ENCODE measurements around the gene CENPB. TPM values are rescaled to one million over a fixed set of nuclear protein-coding genes. Genes with fewer than 3 reads are reported as not detected.

Gene CENPB
- total RNA-seq, 2 donors from 2014 or later, result 49.1 to 77.1 TPM

DNA sequence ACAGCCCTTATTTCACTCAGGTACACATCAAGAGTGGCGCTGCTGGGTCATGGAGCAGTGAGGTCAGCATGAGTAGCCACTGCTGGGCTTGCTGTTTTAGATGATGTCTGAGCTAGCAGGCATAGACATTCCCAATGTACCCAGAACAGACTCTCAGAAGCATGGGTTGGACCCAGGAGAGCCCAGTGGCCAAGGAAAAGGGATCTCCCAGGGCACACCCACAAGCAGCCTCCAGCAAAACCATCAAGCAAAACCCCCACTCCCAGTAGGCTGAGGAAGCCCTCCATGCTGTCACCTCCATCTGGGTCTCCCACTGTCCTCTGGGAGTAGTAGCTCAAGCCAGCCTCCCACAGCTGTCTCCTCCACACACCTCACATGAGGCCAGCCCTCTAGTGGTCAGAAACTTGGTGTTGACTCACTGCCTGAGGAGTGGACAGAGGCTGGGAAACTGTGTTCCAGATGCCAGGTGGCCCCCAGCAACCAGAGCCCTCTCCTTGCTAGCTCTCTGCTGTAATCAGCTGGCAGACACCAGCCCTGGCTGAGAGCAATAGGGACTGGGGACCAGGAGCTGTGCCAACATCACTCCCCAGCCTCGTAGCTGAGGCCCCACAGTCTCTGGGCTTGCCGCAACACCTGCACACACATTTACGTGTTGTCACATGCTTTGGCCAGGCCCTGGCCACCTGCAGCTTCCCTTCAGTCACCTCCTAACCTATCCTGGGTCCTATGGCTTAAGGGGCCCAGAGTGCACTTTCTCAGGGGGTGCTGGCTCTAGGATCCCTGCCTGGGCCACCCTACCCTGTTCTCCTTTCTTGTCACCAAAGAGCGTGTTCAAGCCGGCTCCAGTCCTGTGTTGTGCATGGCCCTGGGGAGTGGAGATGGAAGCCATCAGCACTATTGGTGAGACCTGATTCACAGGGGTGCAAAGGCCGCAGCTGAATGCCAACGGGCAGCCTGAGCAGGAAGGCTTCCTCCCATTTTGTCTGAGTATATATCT, 31.9 kb upstream of the CENPB start:
- DNase-seq (ENCODE audit: low spot score), result peak; percentile 80
- Histone ChIP-seq H3K9me3 (no peaks in the 10 kb centered on the region), H3K4me3 (no peak overlapping the region), H3K36me3 (peaks cover 15% of the 10 kb centered on the region), H3K27me3 (no peaks in the 10 kb centered on the region), H3K27ac (peak overlapping the region; percentile 96 to 99), H3K4me1 (peaks cover 0 to 27% of the 10 kb centered on the region in 2 donors)
- TF ChIP-seq, protein P1, sequence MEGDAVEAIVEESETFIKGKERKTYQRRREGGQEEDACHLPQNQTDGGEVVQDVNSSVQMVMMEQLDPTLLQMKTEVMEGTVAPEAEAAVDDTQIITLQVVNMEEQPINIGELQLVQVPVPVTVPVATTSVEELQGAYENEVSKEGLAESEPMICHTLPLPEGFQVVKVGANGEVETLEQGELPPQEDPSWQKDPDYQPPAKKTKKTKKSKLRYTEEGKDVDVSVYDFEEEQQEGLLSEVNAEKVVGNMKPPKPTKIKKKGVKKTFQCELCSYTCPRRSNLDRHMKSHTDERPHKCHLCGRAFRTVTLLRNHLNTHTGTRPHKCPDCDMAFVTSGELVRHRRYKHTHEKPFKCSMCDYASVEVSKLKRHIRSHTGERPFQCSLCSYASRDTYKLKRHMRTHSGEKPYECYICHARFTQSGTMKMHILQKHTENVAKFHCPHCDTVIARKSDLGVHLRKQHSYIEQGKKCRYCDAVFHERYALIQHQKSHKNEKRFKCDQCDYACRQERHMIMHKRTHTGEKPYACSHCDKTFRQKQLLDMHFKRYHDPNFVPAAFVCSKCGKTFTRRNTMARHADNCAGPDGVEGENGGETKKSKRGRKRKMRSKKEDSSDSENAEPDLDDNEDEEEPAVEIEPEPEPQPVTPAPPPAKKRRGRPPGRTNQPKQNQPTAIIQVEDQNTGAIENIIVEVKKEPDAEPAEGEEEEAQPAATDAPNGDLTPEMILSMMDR (IDR thresholded peaks at IDR 0.05), result peak; percentile 44 to 79

- peaks cover 0 to 41% of the 10 kb centered on the region in 2 donors for H3K4me1 ChIP-seq
- TF ChIP-seq, protein P1 (IDR thresholded peaks at IDR 0.05), result no peak
These were observed 29.3 kb upstream of the CENPB start for GRCh38 chr20:3815703-3816315.

DNA sequence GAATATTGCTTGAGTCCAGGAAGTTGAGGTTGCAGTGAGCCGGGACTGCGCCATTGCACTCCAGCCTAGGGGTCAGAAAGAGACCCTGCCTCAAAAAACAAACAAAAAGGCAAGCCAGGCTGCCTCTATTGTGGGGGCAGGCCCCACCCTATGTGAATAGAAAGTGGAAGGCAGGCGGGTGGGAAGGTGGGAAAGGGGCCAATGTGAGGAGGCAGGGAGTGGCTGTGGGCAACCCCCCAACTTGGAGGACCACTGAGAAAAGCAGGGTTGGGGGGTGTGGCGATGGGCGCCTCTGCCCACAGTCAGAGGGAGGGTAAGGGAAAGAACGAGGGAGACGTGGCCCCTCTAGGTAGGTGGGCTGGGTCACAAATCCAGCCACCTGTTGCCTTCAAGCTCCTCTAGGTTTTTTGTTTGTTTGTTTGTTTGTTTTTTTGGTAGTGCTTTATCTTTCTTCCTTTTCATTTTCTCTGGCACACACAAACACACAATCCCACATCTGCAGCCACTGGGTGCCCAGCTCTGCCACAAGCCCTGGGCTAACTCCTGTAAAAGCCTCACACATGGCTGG, 28.5 kb upstream of the CENPB start:
- Histone ChIP-seq H3K4me1 (peaks cover 0 to 47% of the 10 kb centered on the region in 2 donors), H3K36me3 (no peaks in the 10 kb centered on the region), H3K27me3 (no peaks in the 10 kb centered on the region), H3K9me3 (no peaks in the 10 kb centered on the region), H3K27ac (no peak overlapping the region), H3K4me3 (no peak overlapping the region)
- no peak for DNase-seq (ENCODE audit: low spot score)
- TF ChIP-seq, protein P1 (IDR thresholded peaks at IDR 0.05), result no peak

More at GRCh38 chr20:3815703-3816315, 29.3 kb upstream of the CENPB start:
- Histone ChIP-seq H3K4me3 (no peak overlapping the region), H3K27ac (no peak overlapping the region), H3K9me3 (no peaks in the 10 kb centered on the region), H3K27me3 (no peaks in the 10 kb centered on the region), H3K36me3 (no peaks in the 10 kb centered on the region)
- no peak for DNase-seq (ENCODE audit: low spot score)

DNA sequence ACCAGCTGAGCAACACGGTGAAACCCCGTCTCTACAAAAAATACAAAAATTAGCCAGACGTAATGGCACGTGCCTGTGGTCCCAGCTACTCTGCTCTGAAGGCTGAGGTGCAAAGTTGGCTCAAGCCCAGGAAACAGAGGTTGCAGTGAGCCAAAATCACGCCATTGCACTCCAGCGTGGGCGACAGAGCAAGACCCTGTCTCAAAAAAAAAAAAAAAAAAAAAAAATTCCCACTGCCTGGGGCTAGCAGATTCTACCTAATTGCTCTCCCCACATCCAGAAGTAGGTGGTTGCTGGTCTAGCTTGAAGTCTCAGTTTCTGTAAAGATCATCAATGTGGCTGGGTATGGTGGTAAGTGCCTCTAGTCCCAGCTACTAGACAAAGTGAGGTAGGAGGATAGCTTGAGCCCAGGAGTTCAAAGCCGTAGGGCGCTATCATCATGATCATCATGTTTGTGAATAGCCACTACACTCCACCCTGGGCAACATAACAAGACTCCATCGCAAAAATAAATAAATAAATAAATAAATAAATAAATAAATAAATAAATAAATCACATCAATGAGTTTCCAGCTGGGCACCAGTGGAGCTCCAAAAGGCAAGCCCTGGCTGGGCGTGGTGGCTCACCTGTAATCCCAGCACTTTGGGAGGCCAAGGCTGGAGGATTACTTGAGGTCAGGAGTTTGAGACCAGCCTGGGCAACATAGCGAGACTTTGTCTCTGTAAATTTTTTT, 27.5 kb upstream of the CENPB start:
- Histone ChIP-seq H3K4me3 (no peak overlapping the region), H3K27ac (no peak overlapping the region), H3K36me3 (no peaks in the 10 kb centered on the region), H3K27me3 (no peaks in the 10 kb centered on the region), H3K4me1 (peaks cover 0 to 44% of the 10 kb centered on the region in 2 donors), H3K9me3 (no peaks in the 10 kb centered on the region)
- TF ChIP-seq, protein P1 (IDR thresholded peaks at IDR 0.05), result no peak
- DNase-seq (ENCODE audit: low spot score), result no peak

All from right atrium auricular region (tissue), 2 donors.